ENCODE results near the gene NAA80.

DNA sequence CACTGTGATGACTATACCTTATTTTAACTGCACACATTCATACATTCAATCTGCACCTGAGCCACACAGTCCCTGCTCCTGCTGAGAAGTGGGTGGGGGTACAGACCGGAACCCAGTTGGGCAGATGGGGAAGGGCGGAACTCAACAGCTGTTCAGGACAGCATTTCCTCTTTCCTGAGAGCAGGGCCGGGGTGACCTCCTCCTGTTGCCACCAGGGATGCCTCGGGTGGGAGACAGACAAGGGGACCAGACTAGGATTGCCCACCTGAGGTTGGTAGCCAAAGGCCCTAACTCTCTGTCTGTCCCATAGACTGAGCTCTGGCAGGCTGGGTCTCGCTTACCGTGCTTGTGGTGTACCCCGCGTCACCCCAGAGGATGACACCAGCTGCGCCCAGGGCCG lies 19.4 kb upstream of the NAA80 start:
- no peak for TF ChIP-seq POLR2A (IDR thresholded peaks at IDR 0.05)
- TF ChIP-seq, protein P1, sequence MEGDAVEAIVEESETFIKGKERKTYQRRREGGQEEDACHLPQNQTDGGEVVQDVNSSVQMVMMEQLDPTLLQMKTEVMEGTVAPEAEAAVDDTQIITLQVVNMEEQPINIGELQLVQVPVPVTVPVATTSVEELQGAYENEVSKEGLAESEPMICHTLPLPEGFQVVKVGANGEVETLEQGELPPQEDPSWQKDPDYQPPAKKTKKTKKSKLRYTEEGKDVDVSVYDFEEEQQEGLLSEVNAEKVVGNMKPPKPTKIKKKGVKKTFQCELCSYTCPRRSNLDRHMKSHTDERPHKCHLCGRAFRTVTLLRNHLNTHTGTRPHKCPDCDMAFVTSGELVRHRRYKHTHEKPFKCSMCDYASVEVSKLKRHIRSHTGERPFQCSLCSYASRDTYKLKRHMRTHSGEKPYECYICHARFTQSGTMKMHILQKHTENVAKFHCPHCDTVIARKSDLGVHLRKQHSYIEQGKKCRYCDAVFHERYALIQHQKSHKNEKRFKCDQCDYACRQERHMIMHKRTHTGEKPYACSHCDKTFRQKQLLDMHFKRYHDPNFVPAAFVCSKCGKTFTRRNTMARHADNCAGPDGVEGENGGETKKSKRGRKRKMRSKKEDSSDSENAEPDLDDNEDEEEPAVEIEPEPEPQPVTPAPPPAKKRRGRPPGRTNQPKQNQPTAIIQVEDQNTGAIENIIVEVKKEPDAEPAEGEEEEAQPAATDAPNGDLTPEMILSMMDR (IDR thresholded peaks at IDR 0.05) = no peak
